ENCODE results near the gene KCNJ16. TPM values are rescaled to one million over a fixed set of nuclear protein-coding genes. Genes with fewer than 3 reads are reported as not detected.

Gene KCNJ16
- total and polyA plus RNA-seq, 9 of the 15 experiments (the other 6 are each of a cell fraction or from before 2014, with no cell fraction given): 0.01 to 0.75 (median 0.07) TPM; not detected in 4

DNA sequence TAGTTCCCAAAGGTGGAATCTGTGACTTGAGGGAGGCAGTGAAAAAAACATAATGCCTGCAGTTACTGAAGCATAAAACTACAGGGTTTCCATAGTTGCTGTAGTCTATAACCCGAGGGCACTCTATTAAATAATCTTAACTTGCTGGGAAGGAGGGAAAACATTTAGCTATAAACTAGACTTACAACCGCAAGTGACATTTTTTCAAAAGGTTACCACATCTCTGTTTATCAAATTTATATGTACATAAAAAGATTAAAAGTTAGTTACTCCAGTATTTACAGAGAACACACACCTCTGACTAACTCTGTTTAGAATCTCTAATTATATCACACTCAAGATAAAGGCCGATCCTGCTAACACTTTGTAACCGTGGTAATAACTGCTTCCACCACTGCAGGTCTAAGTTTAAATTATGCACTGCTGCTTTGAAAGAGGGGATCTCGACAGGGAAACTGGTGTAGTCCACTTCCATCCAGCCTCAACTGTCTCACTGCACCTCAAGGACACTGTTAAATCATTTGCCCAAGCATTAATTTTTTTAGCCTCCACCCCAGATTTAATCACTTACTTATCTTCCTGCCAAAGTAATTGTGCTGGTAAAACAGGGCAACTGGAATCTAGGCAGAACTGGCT, 14.6 kb downstream of the KCNJ16 start:
- no peak for ATAC-seq
- POLR2A ChIA-PET: no interaction called here
- TF ChIP-seq SRF (CRISPR knock-in tag; IDR thresholded peaks at IDR 0.05): no peak
- TF ChIP-seq POLR2AphosphoS2 (IDR thresholded peaks at IDR 0.05; ENCODE audit: low read length): no peak
- TF ChIP-seq MCM7 (IDR thresholded peaks at IDR 0.05): no peak
- TF ChIP-seq SRSF3 (IDR thresholded peaks at IDR 0.05; ENCODE audit: insufficient read depth, low read length): no peak
- TF ChIP-seq, protein P1, sequence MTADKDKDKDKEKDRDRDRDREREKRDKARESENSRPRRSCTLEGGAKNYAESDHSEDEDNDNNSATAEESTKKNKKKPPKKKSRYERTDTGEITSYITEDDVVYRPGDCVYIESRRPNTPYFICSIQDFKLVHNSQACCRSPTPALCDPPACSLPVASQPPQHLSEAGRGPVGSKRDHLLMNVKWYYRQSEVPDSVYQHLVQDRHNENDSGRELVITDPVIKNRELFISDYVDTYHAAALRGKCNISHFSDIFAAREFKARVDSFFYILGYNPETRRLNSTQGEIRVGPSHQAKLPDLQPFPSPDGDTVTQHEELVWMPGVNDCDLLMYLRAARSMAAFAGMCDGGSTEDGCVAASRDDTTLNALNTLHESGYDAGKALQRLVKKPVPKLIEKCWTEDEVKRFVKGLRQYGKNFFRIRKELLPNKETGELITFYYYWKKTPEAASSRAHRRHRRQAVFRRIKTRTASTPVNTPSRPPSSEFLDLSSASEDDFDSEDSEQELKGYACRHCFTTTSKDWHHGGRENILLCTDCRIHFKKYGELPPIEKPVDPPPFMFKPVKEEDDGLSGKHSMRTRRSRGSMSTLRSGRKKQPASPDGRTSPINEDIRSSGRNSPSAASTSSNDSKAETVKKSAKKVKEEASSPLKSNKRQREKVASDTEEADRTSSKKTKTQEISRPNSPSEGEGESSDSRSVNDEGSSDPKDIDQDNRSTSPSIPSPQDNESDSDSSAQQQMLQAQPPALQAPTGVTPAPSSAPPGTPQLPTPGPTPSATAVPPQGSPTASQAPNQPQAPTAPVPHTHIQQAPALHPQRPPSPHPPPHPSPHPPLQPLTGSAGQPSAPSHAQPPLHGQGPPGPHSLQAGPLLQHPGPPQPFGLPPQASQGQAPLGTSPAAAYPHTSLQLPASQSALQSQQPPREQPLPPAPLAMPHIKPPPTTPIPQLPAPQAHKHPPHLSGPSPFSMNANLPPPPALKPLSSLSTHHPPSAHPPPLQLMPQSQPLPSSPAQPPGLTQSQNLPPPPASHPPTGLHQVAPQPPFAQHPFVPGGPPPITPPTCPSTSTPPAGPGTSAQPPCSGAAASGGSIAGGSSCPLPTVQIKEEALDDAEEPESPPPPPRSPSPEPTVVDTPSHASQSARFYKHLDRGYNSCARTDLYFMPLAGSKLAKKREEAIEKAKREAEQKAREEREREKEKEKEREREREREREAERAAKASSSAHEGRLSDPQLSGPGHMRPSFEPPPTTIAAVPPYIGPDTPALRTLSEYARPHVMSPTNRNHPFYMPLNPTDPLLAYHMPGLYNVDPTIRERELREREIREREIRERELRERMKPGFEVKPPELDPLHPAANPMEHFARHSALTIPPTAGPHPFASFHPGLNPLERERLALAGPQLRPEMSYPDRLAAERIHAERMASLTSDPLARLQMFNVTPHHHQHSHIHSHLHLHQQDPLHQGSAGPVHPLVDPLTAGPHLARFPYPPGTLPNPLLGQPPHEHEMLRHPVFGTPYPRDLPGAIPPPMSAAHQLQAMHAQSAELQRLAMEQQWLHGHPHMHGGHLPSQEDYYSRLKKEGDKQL (CRISPR knock-in tag; IDR thresholded peaks at IDR 0.05; ENCODE audit: borderline replicate concordance): no peak
- no peak for TF ChIP-seq TAL1 (IDR thresholded peaks at IDR 0.05)
- no peak for TF ChIP-seq JUNB (CRISPR knock-in tag; conservative IDR thresholded peaks at IDR 0.05)
- no peak for TF ChIP-seq ZNF589 (CRISPR knock-in tag; IDR thresholded peaks at IDR 0.05; ENCODE audit: low read depth)
- TF ChIP-seq, protein P2, sequence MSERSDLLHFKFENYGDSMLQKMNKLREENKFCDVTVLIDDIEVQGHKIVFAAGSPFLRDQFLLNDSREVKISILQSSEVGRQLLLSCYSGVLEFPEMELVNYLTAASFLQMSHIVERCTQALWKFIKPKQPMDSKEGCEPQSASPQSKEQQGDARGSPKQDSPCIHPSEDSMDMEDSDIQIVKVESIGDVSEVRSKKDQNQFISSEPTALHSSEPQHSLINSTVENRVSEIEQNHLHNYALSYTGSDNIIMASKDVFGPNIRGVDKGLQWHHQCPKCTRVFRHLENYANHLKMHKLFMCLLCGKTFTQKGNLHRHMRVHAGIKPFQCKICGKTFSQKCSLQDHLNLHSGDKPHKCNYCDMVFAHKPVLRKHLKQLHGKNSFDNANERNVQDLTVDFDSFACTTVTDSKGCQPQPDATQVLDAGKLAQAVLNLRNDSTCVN (CRISPR knock-in tag; IDR thresholded peaks at IDR 0.05): no peak
- TF ChIP-seq NCOA2 (IDR thresholded peaks at IDR 0.05; ENCODE audit: partially characterized antibody in 2 of 2): no peak
- TF ChIP-seq FOXJ3 (CRISPR knock-in tag; IDR thresholded peaks at IDR 0.05): no peak
- TF ChIP-seq ZNF212 (CRISPR knock-in tag; IDR thresholded peaks at IDR 0.05): no peak
- TF ChIP-seq E4F1 (CRISPR knock-in tag; IDR thresholded peaks at IDR 0.05; ENCODE audit: borderline replicate concordance): no peak
- no peak for TF ChIP-seq ZNF24 (IDR thresholded peaks at IDR 0.05)

More for the DNA sequence above, 14.6 kb downstream of the KCNJ16 start:
- peaks cover 12% of the 10 kb centered on the region; the same call in 1 of the 3 replicates for H3K36me3 ChIP-seq (ENCODE audit: control insufficient read depth, insufficient read depth, low read length)
- CTCF ChIA-PET (ENCODE audit: low intra/inter-chr PET ratio): no interaction called here
- no peak overlapping the region for H2AFZ ChIP-seq (ENCODE audit: low read depth, low read length)
- FAIRE-seq: no peak
- no TSS peak for BruUV-seq (replicated peaks)
- WGBS (ENCODE audit: insufficient coverage, low coverage, missing lambda C conversion rate): 20% methylated on average over 5 of the region's 5 CpGs
- no peak overlapping the region for H3K4me2 ChIP-seq (ENCODE audit: insufficient read depth, low read length)
- in situ Hi-C loops (cut with MboI): no loop called here
- H3K9me3 ChIP-seq (replicated peaks; ENCODE audit: control insufficient read depth, insufficient read depth, low read depth, low read length): no peaks in the 10 kb centered on the region
- no peaks in the 10 kb centered on the region for H3K9me1 ChIP-seq (ENCODE audit: control insufficient read depth, insufficient read depth, low read length)
- no peak overlapping the region for H3K4me3 ChIP-seq
- DNase-seq (ENCODE audit: extremely low read depth in 1 of 4, low spot score in 3 of 4): no peak
- H4K20me1 ChIP-seq (replicated peaks; ENCODE audit: control insufficient read depth, insufficient read depth, low read length): no peaks in the 10 kb centered on the region
- H3K27ac ChIP-seq (ENCODE audit: extremely low read depth, low read depth, low read length): no peak overlapping the region
- intact Hi-C loops (cut with micrococcal nuclease): no loop called here
- H3K4me1 ChIP-seq (replicated peaks in 1 of 2; ENCODE audit: control insufficient read depth in 2 of 2, insufficient read depth in 2 of 2, low read length in 2 of 2): no peaks in the 10 kb centered on the region
- peaks cover 3% of the 10 kb centered on the region; the same call in 2 of the 3 replicates for H3K79me2 ChIP-seq (ENCODE audit: control insufficient read depth, insufficient read depth, low read length)
- H3K9ac ChIP-seq (ENCODE audit: insufficient read depth in 1 of 2, low read depth in 2 of 2, low read length in 2 of 2): no peak overlapping the region
- H3K27me3 ChIP-seq (ENCODE audit: control insufficient read depth in 2 of 2, insufficient read depth in 2 of 2, low read length in 2 of 2): no peaks in the 10 kb centered on the region
